Measurements from ENCODE around the gene SH3BP5L. TPM values are rescaled to one million over a fixed set of nuclear protein-coding genes. Genes with fewer than 3 reads are reported as not detected.
A peak's percentile ranks its signal among the peaks of the same experiment; 100 is the strongest.

SH3BP5L gene
- total and polyA plus RNA-seq, 10 of the 15 experiments (the other 5 are each of a cell fraction or from before 2014, with no cell fraction given): 1.1 to 22.8 (median 10.9) TPM

GRCh38 chr1:248873409-248873992 lies 47.8 kb upstream of the SH3BP5L start (continued):
- TF ChIP-seq E2F8 (IDR thresholded peaks at IDR 0.05; ENCODE audit: low read depth, partially characterized antibody): no peak

- peak; percentile 55 for DNase-seq (ENCODE audit: low read depth, low spot score)
- intact Hi-C loops (cut with micrococcal nuclease; ENCODE audit: unreplicated experiment): loop anchor here (1.0 kb wide), 3 partner anchors 14 to 47 kb away; partner anchors contain the start of genes ZNF672 and ZNF692
- ATAC-seq: peak; percentile 75
- in situ Hi-C loops (cut with MboI): no loop called here
- H3K4me2 ChIP-seq (ENCODE audit: control insufficient read depth, insufficient read depth): peak overlapping the region; percentile 90
- H3K4me1 ChIP-seq (ENCODE audit: control insufficient read depth, insufficient read depth, low read length): peaks cover 4% of the 10 kb centered on the region; the same call in 1 of the 2 replicates
- H3K27me3 ChIP-seq (replicated peaks in 1 of 2; ENCODE audit: control insufficient read depth in 2 of 2, insufficient read depth in 2 of 2, low read length in 1 of 2): no peaks in the 10 kb centered on the region
- H4K20me1 ChIP-seq (ENCODE audit: control insufficient read depth, insufficient read depth): no peaks in the 10 kb centered on the region
- H3K9ac ChIP-seq (ENCODE audit: control insufficient read depth, insufficient read depth, low read length): peak overlapping the region; percentile 87
- WGBS (ENCODE audit: insufficient coverage, insufficient replicate concordance, low lambda C conversion rate, missing lambda C conversion rate): under 1% methylated on average over 31 of the region's 31 CpGs
- SMC1A ChIA-PET (ENCODE audit: uncharacterized antibody, unreplicated experiment): interaction anchor here (0.8 to 3.9 kb wide), 13 partner anchors 8 to 623 kb away, joined by 3 to 24 read pairs (median 4); partner anchors contain the start of genes SH3BP5L, ZNF672 and ZNF692
- CTCF ChIA-PET: interaction anchor here (1.0 to 3.3 kb wide), 10 partner anchors 8 to 47 kb away, joined by 3 to 27 read pairs (median 4); partner anchors contain the start of genes PGBD2, SH3BP5L and ZNF692
- peak overlapping the region; percentile 98 for H2AFZ ChIP-seq (ENCODE audit: control insufficient read depth, low read depth, low read length)
- no peaks in the 10 kb centered on the region for H3K36me3 ChIP-seq (ENCODE audit: control insufficient read depth in 2 of 2, insufficient read depth in 2 of 2, low read length in 1 of 2)
- H3K79me2 ChIP-seq (ENCODE audit: control insufficient read depth, insufficient read depth, low read length): no peaks in the 10 kb centered on the region
- RAD21 ChIA-PET (ENCODE audit: unreplicated experiment): interaction anchor here (0.8 to 2.5 kb wide), 11 partner anchors 10 to 68 kb away, joined by 3 to 12 read pairs (median 7); partner anchors contain the start of genes PGBD2, SH3BP5L, ZNF672 and ZNF692
- no peaks in the 10 kb centered on the region for H3K9me3 ChIP-seq (replicated peaks; ENCODE audit: control insufficient read depth, insufficient read depth, low read length)
- POLR2A ChIA-PET: interaction anchor here (1.0 to 2.4 kb wide), 6 partner anchors 8 to 46 kb away, joined by 3 to 22 read pairs (median 10); partner anchors contain the start of genes SH3BP5L, ZNF672 and ZNF692
- BruUV-seq (replicated peaks): no TSS peak
- no peak for FAIRE-seq
- peak overlapping the region; percentile 65 for H3K4me3 ChIP-seq
- H3K27ac ChIP-seq (ENCODE audit: control insufficient read depth, insufficient read depth): peak overlapping the region; percentile 85
- TF ChIP-seq HCFC1 (IDR thresholded peaks at IDR 0.05; ENCODE audit: low read length) (no peak), HSF1 (IDR thresholded peaks at IDR 0.05; ENCODE audit: low read depth, low read length) (no peak), FOS (IDR thresholded peaks at IDR 0.05; ENCODE audit: borderline replicate concordance, extremely low read depth, insufficient read length) (no peak), ZNF687 (IDR thresholded peaks at IDR 0.05) (peak; percentile 55; the same call in 1 of the 2 replicates), IKZF1 (conservative IDR thresholded peaks at IDR 0.05) (no peak), NFYB (IDR thresholded peaks at IDR 0.05; ENCODE audit: insufficient read depth, low read depth, low read length) (peak; percentile 59; the same call in 1 of the 2 replicates), POLR2A (IDR thresholded peaks at IDR 0.05; ENCODE audit: low read depth, low read length) (no peak), SMAD5 (IDR thresholded peaks at IDR 0.05; ENCODE audit: low read depth) (no peak), SUPT20H (IDR thresholded peaks at IDR 0.05; ENCODE audit: borderline replicate concordance, control insufficient read depth, low read depth, low read length) (no peak), CHD4 (IDR thresholded peaks at IDR 0.05) (peak; percentile 95; the same call in 1 of the 2 replicates), NR2C2 (IDR thresholded peaks at IDR 0.05; ENCODE audit: borderline replicate concordance, control insufficient read depth, insufficient read length, low read depth) (no peak)
Observed at GRCh38 chr1:248872752-248873408, 47.2 kb upstream of the SH3BP5L start.
